Endothelial cell of umbilical vein (primary cell): Measurements from ENCODE around the gene SMTNL1. TPM values are rescaled to one million over a fixed set of nuclear protein-coding genes. Genes with fewer than 3 reads are reported as not detected.

Experiments
- BruUV-seq: library from RNA; stranded (reverse); fragments of 400-500 nt; replicated peaks from 2 replicates; lab custom pipeline; 2021; lab: Mats Ljungman, UMichigan
- CTCF ChIA-PET: fragments of 300-600, 350-600 bp; sonication (Branson Sonifier 250); formaldehyde crosslinking; loops from one replicate; lab custom pipeline; 2021; ENCODE audit warnings: antibody characterized with exemption, inconsistent platforms; lab: Charles Lee
- POLR2A ChIA-PET: fragments of 300-600, 350-600 bp; sonication (Branson Sonifier 250); formaldehyde crosslinking; loops from one replicate; lab custom pipeline; 2021; ENCODE audit warnings: antibody characterized with exemption, inconsistent platforms; lab: Charles Lee
- DNase-seq: peaks from one replicate; pipeline ENCODE4 v3.0.0-alpha.2; 2011; ENCODE audit warnings: low read depth, low spot score
- FAIRE-seq: peaks from 2 replicates; lab custom pipeline; 2011; peaks lifted over from hg19 to GRCh38; lab: Jason Lieb, UNC
- H2AFZ ChIP-seq: 2 replicates; pipeline ENCODE4 v1.6.0; 2012; ENCODE audit warnings: low read depth, low read length, control low read depth, inconsistent platforms
- H3K27ac ChIP-seq: 2 replicates; pipeline ENCODE4 v1.5.1; 2011; ENCODE audit warnings: low read depth, mild to moderate bottlenecking, control low read depth, low read length, moderate library complexity; ENCODE audit not compliant: insufficient read depth
- H3K27me3 ChIP-seq, 2 experiments: 2 replicates each; pipeline versions ENCODE4 v1.6.0 to v1.6.1; 2011; ENCODE audit warnings: low read length in 2 of 2, mixed read lengths in 1 of 2; ENCODE audit not compliant: control insufficient read depth in 2 of 2, insufficient read depth in 2 of 2
- H3K36me3 ChIP-seq, 2 experiments: 2 replicates in 1 of 2; 3 replicates in 1 of 2; pipeline ENCODE4 v1.5.1; 2011; ENCODE audit warnings: low read length in 2 of 2, mild to moderate bottlenecking in 1 of 2, moderate library complexity in 1 of 2; ENCODE audit not compliant: control insufficient read depth in 2 of 2, insufficient read depth in 2 of 2; ENCODE audit errors: extremely low read depth in 1 of 2
- H3K4me1 ChIP-seq: 3 replicates; pipeline ENCODE4 v1.5.1; 2011; ENCODE audit warnings: mild to moderate bottlenecking, low read length; ENCODE audit not compliant: control insufficient read depth, insufficient read depth; ENCODE audit errors: extremely low read depth
- H3K4me2 ChIP-seq: 2 replicates; pipeline ENCODE4 v1.6.1; 2011; ENCODE audit warnings: low read length, control low read depth, mixed read lengths; ENCODE audit not compliant: insufficient read depth
- H3K4me3 ChIP-seq, 3 experiments: fragments of 200-600 bp in 1 of 3; sonication (generic), shearing (Covaris generic) in 1 of 3; replicated peaks in 1 of 3; 2 replicates each; pipeline ENCODE4 v1.5.1; 2011 to 2016; ENCODE audit warnings: control low read depth in 3 of 3, low read length in 3 of 3, mild to moderate bottlenecking in 2 of 3, inconsistent platforms in 1 of 3, low read depth in 1 of 3, moderate library complexity in 1 of 3; ENCODE audit not compliant: insufficient read depth in 1 of 3
- H3K79me2 ChIP-seq: 2 replicates; pipeline ENCODE4 v1.6.0; 2012; ENCODE audit warnings: low read length, inconsistent platforms; ENCODE audit not compliant: control insufficient read depth, insufficient read depth
- H3K9ac ChIP-seq: replicated peaks from 2 replicates; pipeline ENCODE3; 2011; ENCODE audit warnings: low read length, control low read depth; ENCODE audit not compliant: insufficient read depth; ENCODE audit errors: extremely low read depth
- H3K9me1 ChIP-seq: replicated peaks from 3 replicates; pipeline ENCODE4 v1.6.0; 2011; ENCODE audit warnings: mild to moderate bottlenecking, low read length; ENCODE audit not compliant: control insufficient read depth, insufficient read depth; ENCODE audit errors: extremely low read depth
- H3K9me3 ChIP-seq: replicated peaks from 2 replicates; pipeline ENCODE4 v1.5.1; 2012; ENCODE audit warnings: low read length, inconsistent platforms; ENCODE audit not compliant: control insufficient read depth, insufficient read depth
- H4K20me1 ChIP-seq: replicated peaks from 2 replicates; pipeline ENCODE3; 2011; ENCODE audit warnings: mild to moderate bottlenecking, low read length; ENCODE audit not compliant: control insufficient read depth, insufficient read depth; ENCODE audit errors: extremely low read depth
- CTCF ChIP-seq, 2 donors: IDR thresholded peaks; 1 replicate in 1 of 2; 2 replicates in 1 of 2; pipeline ENCODE4 v1.5.1; 2011; ENCODE audit warnings: low read length in 2 of 2, mild to moderate bottlenecking in 2 of 2, moderate library complexity in 2 of 2, control low read depth in 1 of 2, inconsistent platforms in 1 of 2, low read depth in 1 of 2; ENCODE audit not compliant: insufficient read depth in 1 of 2; ENCODE audit errors: extremely low read depth in 1 of 2
- EZH2 ChIP-seq: IDR thresholded peaks from 2 replicates; pipeline ENCODE4 v1.6.1; 2012; ENCODE audit warnings: borderline replicate concordance, low read depth, mild to moderate bottlenecking, moderate library complexity, low read length, inconsistent platforms; ENCODE audit not compliant: severe bottlenecking
- FOS ChIP-seq: IDR thresholded peaks from 2 replicates; pipeline ENCODE4 v1.6.1; 2011; ENCODE audit warnings: mild to moderate bottlenecking, low read length, moderate library complexity, borderline replicate concordance; ENCODE audit not compliant: insufficient read depth
- GATA2 ChIP-seq: IDR thresholded peaks from 2 replicates; pipeline ENCODE4 v1.7.0; 2011; ENCODE audit warnings: low read depth, mild to moderate bottlenecking, moderate library complexity, mixed read lengths, low read length; ENCODE audit not compliant: insufficient read length, insufficient read depth
- JUN ChIP-seq: IDR thresholded peaks from 2 replicates; pipeline ENCODE4 v1.6.1; 2011; ENCODE audit warnings: borderline replicate concordance, low read depth; ENCODE audit not compliant: insufficient read length, insufficient read depth
- MAX ChIP-seq: IDR thresholded peaks from 2 replicates; pipeline ENCODE4 v1.6.1; 2011; ENCODE audit not compliant: insufficient read depth, insufficient read length
- POLR2A ChIP-seq: IDR thresholded peaks from 2 replicates; pipeline ENCODE4 v1.6.1; 2012; ENCODE audit warnings: low read depth, mild to moderate bottlenecking, control low read depth, low read length
- POLR2AphosphoS5 ChIP-seq: IDR thresholded peaks from 2 replicates; pipeline ENCODE4 v1.6.1; 2012; ENCODE audit warnings: low read depth, mild to moderate bottlenecking, control low read depth, low read length, moderate library complexity; ENCODE audit not compliant: insufficient read depth
- dilution Hi-C: fragments of 300-500 bp; cut with MboI; formaldehyde crosslinking; loops from one replicate; pipeline ENCODE4 v1.15.0; 2019; ENCODE audit warnings: low sequenced_read_pairs; ENCODE audit not compliant: extremely low pct_ligation_motif_present
- intact Hi-C: fragments of 100-400 bp; cut with micrococcal nuclease; formaldehyde crosslinking; loops from one replicate; pipeline ENCODE4 v1.10.0; 2022
- polyA plus RNA-seq, 4 experiments: library from polyadenylated mRNA; depleted of rRNA in 3 of 4; stranded (reverse) in 3 of 4; unstranded in 1 of 4; fragments of >200 nt; gene quantifications; 2 replicates each; pipeline versions ENCODE4 v1.2.1 to v1.2.3, GENCODE V29; 2011 to 2012; ENCODE audit warnings: missing spikeins in 1 of 4
- total RNA-seq: library from RNA; stranded (reverse); gene quantifications from 2 replicates; pipeline ENCODE4 v1.2.3, GENCODE V29; 2021

Gene SMTNL1
- total and polyA plus RNA-seq, 2 donors (not counting 3 experiments of a cell fraction or from before 2014, with no cell fraction given) = not detected

GRCh38 chr11:57523419-57523818, 14.0 kb upstream of the SMTNL1 start:
- no peaks in the 10 kb centered on the region for H3K4me1 ChIP-seq
- no peak overlapping the region for H3K9ac ChIP-seq
- DNase-seq (no peak), FAIRE-seq (no peak)
- TF ChIP-seq POLR2A (no peak), MAX (no peak), FOS (no peak), GATA2 (no peak), EZH2 (no peak), CTCF (IDR thresholded peaks at IDR 0.05; ENCODE audit: extremely low read depth in 1 of 2, insufficient read depth in 1 of 2, low read depth in 1 of 2, low read length in 2 of 2) (no peak), POLR2AphosphoS5 (no peak), JUN (no peak)
- dilution Hi-C loops = no loop called here
- H4K20me1 ChIP-seq = no peaks in the 10 kb centered on the region
- no peaks in the 10 kb centered on the region for H3K79me2 ChIP-seq
- H3K9me1 ChIP-seq = no peaks in the 10 kb centered on the region
- peaks cover under 1 to 2% of the 10 kb centered on the region in 2 experiments for H3K36me3 ChIP-seq
- BruUV-seq = no TSS peak
- no peak overlapping the region for H2AFZ ChIP-seq
- H3K27me3 ChIP-seq = no peaks in the 10 kb centered on the region
- no peaks in the 10 kb centered on the region for H3K9me3 ChIP-seq
- H3K27ac ChIP-seq = no peak overlapping the region
- CTCF ChIA-PET = interaction anchor here (0.8 to 10.9 kb wide), 5 partner anchors 8 to 178 kb away, joined by 3 to 316 read pairs (median 9); partner anchors contain the start of gene SLC43A1
- intact Hi-C loops = no loop called here
- no peak overlapping the region for H3K4me2 ChIP-seq
- H3K4me3 ChIP-seq = no peak overlapping the region
- POLR2A ChIA-PET = no interaction called here
